SK-N-SH treated with all-trans-retinoic acid at 6 μM for 48 hours (cell line): Measurements from ENCODE around the gene DCAF6.

Experiments used
- ATAC-seq: fragments of 200-7000 bp; cut with Tn5 transposase; 3 replicates; pipeline ENCODE4 v1.9.1; 2020; ENCODE audit warnings: mild to moderate bottlenecking, moderate library complexity
- ARNTL ChIP-seq: fragments of 450-650 bp; formaldehyde crosslinking; IDR thresholded peaks from 2 replicates; pipeline ENCODE4 v1.5.0; 2020; ENCODE audit warnings: low read depth, mild to moderate bottlenecking, moderate library complexity, borderline replicate concordance
- BACH2 ChIP-seq: fragments of 250-450 bp; sonication (Bioruptor Pico); IDR thresholded peaks from 2 replicates; pipeline ENCODE4 v1.9.0; 2021; ENCODE audit warnings: mild to moderate bottlenecking, borderline replicate concordance
- CSDC2 ChIP-seq: fragments of 250-450 bp; sonication (Bioruptor Pico); IDR thresholded peaks from 2 replicates; pipeline ENCODE4 v1.5.0; 2020; ENCODE audit warnings: mild to moderate bottlenecking, moderate library complexity
- ESRRG ChIP-seq: fragments of 250-450 bp; sonication (Bioruptor Pico); IDR thresholded peaks from 2 replicates; pipeline ENCODE4 v1.6.1; 2021; ENCODE audit warnings: mild to moderate bottlenecking
- GLIS3 ChIP-seq: fragments of 250-450 bp; sonication (Bioruptor Pico); IDR thresholded peaks from 2 replicates; pipeline ENCODE4 v1.5.0; 2020; ENCODE audit warnings: mild to moderate bottlenecking, moderate library complexity
- ISL1 ChIP-seq: fragments of 250-450 bp; sonication (Bioruptor Pico); IDR thresholded peaks from 2 replicates; pipeline ENCODE4 v2.1.2; 2022; ENCODE audit warnings: mild to moderate bottlenecking, moderate library complexity
- OSR1 ChIP-seq: fragments of 250-450 bp; sonication (Bioruptor Pico); IDR thresholded peaks from 2 replicates; pipeline ENCODE4 v1.8.0; 2022; ENCODE audit warnings: moderate library complexity, mild to moderate bottlenecking, inconsistent platforms
- RARB ChIP-seq: fragments of 250-450 bp; sonication (Bioruptor Pico); IDR thresholded peaks from 2 replicates; pipeline ENCODE4 v1.8.0; 2021; ENCODE audit warnings: mild to moderate bottlenecking, moderate library complexity
- SNAI2 ChIP-seq: fragments of 250-450 bp; sonication (Bioruptor Pico); IDR thresholded peaks from 2 replicates; pipeline ENCODE4 v1.5.0; 2020; ENCODE audit warnings: mild to moderate bottlenecking, moderate library complexity
- TCF4 ChIP-seq: fragments of 250-450 bp; sonication (Bioruptor Pico); IDR thresholded peaks from 2 replicates; pipeline ENCODE4 v1.8.0; 2021; ENCODE audit warnings: mild to moderate bottlenecking, moderate library complexity, borderline replicate concordance
- TOX ChIP-seq: fragments of 250-450 bp; sonication (Bioruptor Pico); IDR thresholded peaks from 2 replicates; pipeline ENCODE4 v1.8.0; 2021; ENCODE audit warnings: mild to moderate bottlenecking, moderate library complexity, borderline replicate concordance
- ZFP3 ChIP-seq: fragments of 250-450 bp; sonication (Bioruptor Pico); IDR thresholded peaks from 2 replicates; pipeline ENCODE4 v1.5.0; 2020; ENCODE audit warnings: mild to moderate bottlenecking, moderate library complexity
- ZFP30 ChIP-seq: fragments of 450-650 bp; formaldehyde crosslinking; IDR thresholded peaks from 2 replicates; pipeline ENCODE4 v1.5.0; 2022; ENCODE audit warnings: mild to moderate bottlenecking, moderate library complexity
- ZNF565 ChIP-seq: fragments of 450-650 bp; formaldehyde crosslinking; conservative IDR thresholded peaks from 2 replicates; pipeline ENCODE4 v1.5.0; 2020; ENCODE audit warnings: low read depth, mild to moderate bottlenecking, moderate library complexity
- ZNF8 ChIP-seq: fragments of 450-650 bp; formaldehyde crosslinking; IDR thresholded peaks from 2 replicates; pipeline ENCODE4 v1.5.0; 2020; ENCODE audit warnings: mild to moderate bottlenecking, moderate library complexity
- TF ChIP-seq, protein P1 (sequence below): fragments of 250-450 bp; sonication (Bioruptor Pico); IDR thresholded peaks from 2 replicates; pipeline ENCODE4 v1.8.0; 2021; ENCODE audit warnings: low read depth, mild to moderate bottlenecking, moderate library complexity, borderline replicate concordance
- TF ChIP-seq, protein P2 (sequence below): fragments of 250-450 bp; sonication (Bioruptor Pico); IDR thresholded peaks from 2 replicates; pipeline ENCODE4 v1.5.0; 2020; ENCODE audit warnings: mild to moderate bottlenecking, moderate library complexity
- TF ChIP-seq, protein P3 (sequence below): fragments of 250-450 bp; sonication (Bioruptor Pico); IDR thresholded peaks from 2 replicates; pipeline ENCODE4 v1.5.1; 2021; ENCODE audit warnings: mild to moderate bottlenecking, moderate library complexity
- TF ChIP-seq, protein P4 (sequence below): fragments of 250-450 bp; sonication (Bioruptor Pico); IDR thresholded peaks from 2 replicates; pipeline ENCODE4 v1.8.0; 2020; ENCODE audit warnings: mild to moderate bottlenecking, moderate library complexity, borderline replicate concordance

DCAF6 gene

DNA sequence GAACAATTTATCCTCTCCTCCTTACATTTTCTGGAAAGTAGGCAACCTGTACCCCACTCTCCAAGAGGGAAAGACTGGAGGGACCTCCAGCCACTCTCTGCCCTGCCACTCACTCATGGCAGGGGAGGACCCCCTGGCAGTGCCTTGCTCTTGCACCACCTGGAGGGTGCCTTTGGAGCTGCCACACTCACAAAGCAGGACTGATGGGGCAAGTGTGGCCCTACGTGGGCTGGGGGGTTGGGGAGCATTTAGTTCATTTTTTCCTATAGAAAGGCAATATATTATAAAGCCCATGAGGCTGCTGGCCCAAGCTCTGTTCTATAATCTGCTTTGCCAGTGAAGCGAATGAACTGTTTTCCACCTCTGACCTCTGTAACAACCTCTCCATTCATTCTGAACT lies 150.0 kb downstream of the DCAF6 start:
- ATAC-seq: no peak
- TF ChIP-seq ZFP30 (CRISPR knock-in tag) (no peak), ARNTL (CRISPR knock-in tag) (no peak), ZNF565 (CRISPR knock-in tag) (no peak), ZFP3 (no peak), SNAI2 (CRISPR knock-in tag) (no peak), CSDC2 (CRISPR knock-in tag) (no peak), ESRRG (CRISPR knock-in tag) (no peak), TOX (no peak), OSR1 (CRISPR knock-in tag) (no peak)
- TF ChIP-seq, protein P1, sequence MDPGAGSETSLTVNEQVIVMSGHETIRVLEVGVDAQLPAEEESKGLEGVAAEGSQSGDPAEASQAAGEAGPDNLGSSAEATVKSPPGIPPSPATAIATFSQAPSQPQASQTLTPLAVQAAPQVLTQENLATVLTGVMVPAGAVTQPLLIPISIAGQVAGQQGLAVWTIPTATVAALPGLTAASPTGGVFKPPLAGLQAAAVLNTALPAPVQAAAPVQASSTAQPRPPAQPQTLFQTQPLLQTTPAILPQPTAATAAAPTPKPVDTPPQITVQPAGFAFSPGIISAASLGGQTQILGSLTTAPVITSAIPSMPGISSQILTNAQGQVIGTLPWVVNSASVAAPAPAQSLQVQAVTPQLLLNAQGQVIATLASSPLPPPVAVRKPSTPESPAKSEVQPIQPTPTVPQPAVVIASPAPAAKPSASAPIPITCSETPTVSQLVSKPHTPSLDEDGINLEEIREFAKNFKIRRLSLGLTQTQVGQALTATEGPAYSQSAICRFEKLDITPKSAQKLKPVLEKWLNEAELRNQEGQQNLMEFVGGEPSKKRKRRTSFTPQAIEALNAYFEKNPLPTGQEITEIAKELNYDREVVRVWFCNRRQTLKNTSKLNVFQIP (CRISPR knock-in tag): no peak
- TF ChIP-seq, protein P2, sequence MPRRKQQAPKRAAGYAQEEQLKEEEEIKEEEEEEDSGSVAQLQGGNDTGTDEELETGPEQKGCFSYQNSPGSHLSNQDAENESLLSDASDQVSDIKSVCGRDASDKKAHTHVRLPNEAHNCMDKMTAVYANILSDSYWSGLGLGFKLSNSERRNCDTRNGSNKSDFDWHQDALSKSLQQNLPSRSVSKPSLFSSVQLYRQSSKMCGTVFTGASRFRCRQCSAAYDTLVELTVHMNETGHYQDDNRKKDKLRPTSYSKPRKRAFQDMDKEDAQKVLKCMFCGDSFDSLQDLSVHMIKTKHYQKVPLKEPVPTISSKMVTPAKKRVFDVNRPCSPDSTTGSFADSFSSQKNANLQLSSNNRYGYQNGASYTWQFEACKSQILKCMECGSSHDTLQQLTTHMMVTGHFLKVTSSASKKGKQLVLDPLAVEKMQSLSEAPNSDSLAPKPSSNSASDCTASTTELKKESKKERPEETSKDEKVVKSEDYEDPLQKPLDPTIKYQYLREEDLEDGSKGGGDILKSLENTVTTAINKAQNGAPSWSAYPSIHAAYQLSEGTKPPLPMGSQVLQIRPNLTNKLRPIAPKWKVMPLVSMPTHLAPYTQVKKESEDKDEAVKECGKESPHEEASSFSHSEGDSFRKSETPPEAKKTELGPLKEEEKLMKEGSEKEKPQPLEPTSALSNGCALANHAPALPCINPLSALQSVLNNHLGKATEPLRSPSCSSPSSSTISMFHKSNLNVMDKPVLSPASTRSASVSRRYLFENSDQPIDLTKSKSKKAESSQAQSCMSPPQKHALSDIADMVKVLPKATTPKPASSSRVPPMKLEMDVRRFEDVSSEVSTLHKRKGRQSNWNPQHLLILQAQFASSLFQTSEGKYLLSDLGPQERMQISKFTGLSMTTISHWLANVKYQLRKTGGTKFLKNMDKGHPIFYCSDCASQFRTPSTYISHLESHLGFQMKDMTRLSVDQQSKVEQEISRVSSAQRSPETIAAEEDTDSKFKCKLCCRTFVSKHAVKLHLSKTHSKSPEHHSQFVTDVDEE (CRISPR knock-in tag): no peak

DNA sequence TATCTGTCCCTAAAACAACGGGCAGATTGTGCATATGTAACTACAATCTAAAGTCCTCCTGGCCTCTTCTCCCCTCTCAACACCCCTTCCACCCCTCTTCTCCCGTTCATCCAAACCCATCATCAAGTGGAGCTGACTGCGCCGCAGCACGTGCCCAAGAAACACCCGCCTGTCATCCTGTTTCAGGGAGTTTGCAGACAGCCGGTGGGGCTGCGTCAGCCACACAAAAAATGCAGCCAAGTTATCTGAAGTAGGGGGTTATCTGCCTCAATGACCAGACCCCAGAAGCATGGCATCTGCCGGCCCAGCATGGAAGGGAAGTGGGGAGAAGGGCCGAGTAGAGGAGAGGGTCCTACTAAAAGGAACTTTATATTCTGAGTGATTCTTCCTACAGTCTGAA lies 151.2 kb downstream of the DCAF6 start:
- no peak for ATAC-seq
- TF ChIP-seq BACH2 (CRISPR knock-in tag) (no peak), TCF4 (CRISPR knock-in tag) (no peak), RARB (CRISPR knock-in tag) (no peak), OSR1 (CRISPR knock-in tag) (no peak), GLIS3 (CRISPR knock-in tag) (no peak), CSDC2 (CRISPR knock-in tag) (no peak), SNAI2 (CRISPR knock-in tag) (no peak), ZNF8 (no peak), ZNF565 (CRISPR knock-in tag) (no peak), ISL1 (no peak), ESRRG (CRISPR knock-in tag) (no peak)
- TF ChIP-seq, protein P3, sequence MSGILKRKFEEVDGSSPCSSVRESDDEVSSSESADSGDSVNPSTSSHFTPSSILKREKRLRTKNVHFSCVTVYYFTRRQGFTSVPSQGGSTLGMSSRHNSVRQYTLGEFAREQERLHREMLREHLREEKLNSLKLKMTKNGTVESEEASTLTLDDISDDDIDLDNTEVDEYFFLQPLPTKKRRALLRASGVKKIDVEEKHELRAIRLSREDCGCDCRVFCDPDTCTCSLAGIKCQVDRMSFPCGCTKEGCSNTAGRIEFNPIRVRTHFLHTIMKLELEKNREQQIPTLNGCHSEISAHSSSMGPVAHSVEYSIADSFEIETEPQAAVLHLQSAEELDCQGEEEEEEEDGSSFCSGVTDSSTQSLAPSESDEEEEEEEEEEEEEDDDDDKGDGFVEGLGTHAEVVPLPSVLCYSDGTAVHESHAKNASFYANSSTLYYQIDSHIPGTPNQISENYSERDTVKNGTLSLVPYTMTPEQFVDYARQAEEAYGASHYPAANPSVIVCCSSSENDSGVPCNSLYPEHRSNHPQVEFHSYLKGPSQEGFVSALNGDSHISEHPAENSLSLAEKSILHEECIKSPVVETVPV (CRISPR knock-in tag): no peak
- TF ChIP-seq, protein P4, sequence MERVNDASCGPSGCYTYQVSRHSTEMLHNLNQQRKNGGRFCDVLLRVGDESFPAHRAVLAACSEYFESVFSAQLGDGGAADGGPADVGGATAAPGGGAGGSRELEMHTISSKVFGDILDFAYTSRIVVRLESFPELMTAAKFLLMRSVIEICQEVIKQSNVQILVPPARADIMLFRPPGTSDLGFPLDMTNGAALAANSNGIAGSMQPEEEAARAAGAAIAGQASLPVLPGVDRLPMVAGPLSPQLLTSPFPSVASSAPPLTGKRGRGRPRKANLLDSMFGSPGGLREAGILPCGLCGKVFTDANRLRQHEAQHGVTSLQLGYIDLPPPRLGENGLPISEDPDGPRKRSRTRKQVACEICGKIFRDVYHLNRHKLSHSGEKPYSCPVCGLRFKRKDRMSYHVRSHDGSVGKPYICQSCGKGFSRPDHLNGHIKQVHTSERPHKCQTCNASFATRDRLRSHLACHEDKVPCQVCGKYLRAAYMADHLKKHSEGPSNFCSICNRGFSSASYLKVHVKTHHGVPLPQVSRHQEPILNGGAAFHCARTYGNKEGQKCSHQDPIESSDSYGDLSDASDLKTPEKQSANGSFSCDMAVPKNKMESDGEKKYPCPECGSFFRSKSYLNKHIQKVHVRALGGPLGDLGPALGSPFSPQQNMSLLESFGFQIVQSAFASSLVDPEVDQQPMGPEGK (CRISPR knock-in tag): no peak
- TF ChIP-seq, protein P1 (CRISPR knock-in tag): no peak
- TF ChIP-seq, protein P2 (CRISPR knock-in tag): no peak
- TF ChIP-seq, all 23 proteins: peak for 0
